ENCODE data around the gene CMC2.

DNA sequence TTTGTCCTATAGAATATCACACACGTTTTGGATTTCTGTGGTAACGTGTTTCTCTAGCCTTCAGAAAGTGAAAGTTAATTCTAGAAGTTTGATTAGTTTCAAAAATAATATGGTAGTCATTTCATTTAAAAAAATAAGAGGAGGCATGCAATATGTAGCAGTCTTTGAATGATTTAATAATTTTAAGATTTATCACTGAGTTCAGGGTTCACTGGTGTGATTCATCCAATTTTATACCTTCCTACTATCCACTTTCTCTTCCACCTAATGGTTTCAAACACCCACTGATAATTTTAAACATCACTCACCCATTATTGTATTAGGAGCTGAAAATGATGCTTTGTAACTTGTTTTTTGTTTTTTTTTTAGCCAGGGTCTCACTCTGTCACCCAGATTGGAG lies 42.3 kb downstream of the CMC2 start:
- TF ChIP-seq YY1 (IDR thresholded peaks at IDR 0.05; ENCODE audit: insufficient read depth, insufficient read length) (no peak), SUZ12 (IDR thresholded peaks at IDR 0.05; ENCODE audit: extremely low read depth, insufficient read depth, insufficient read length) (no peak)

All from NT2/D1 (cell line).